Activated CD4-positive, alpha-beta memory T cell treated with anti-CD3 and anti-CD28 coated beads, Interleukin-2, amount 10 ng/mL, durations not matched to agents 7 days and 5 days (primary cell): ENCODE data around the gene FAM13B. TPM values are rescaled to one million over a fixed set of nuclear protein-coding genes. Genes with fewer than 3 reads are reported as not detected.
A peak's percentile ranks its signal among the peaks of the same experiment; 100 is the strongest.
"Not testable (repeated sequence)": the region's sequence is repeated elsewhere in the genome, so short reads cannot be mapped to it uniquely, and the experiment has no call there.

Experiments used
- CTCF ChIA-PET: fragments of 350-600 bp; sonication (Branson Sonifier 250); formaldehyde crosslinking; loops from one replicate; lab custom pipeline; 2021; ENCODE audit warnings: antibody characterized with exemption, inconsistent platforms; lab: Charles Lee
- POLR2A ChIA-PET: fragments of 350-600 bp; sonication (Branson Sonifier 250); formaldehyde crosslinking; loops from one replicate; lab custom pipeline; 2021; ENCODE audit warnings: antibody characterized with exemption; lab: Charles Lee
- DNase-seq: peaks from one replicate; pipeline ENCODE4 v3.0.0-alpha.2; 2020
- H3K27ac Mint-ChIP-seq: one replicate; pipeline ENCODE4 v1.8.0; 2021; ENCODE audit warnings: mild to moderate bottlenecking, mixed read lengths
- H3K27me3 Mint-ChIP-seq: one replicate; pipeline ENCODE4 v1.8.0; 2021; ENCODE audit warnings: mixed read lengths
- H3K36me3 Mint-ChIP-seq: one replicate; pipeline ENCODE4 v1.8.0; 2021; ENCODE audit warnings: low read depth, mixed read lengths
- H3K4me1 Mint-ChIP-seq: one replicate; pipeline ENCODE4 v1.8.0; 2021; ENCODE audit warnings: mixed read lengths
- H3K4me3 Mint-ChIP-seq: one replicate; pipeline ENCODE4 v1.8.0; 2021; ENCODE audit warnings: mild to moderate bottlenecking, mixed read lengths
- H3K9me3 Mint-ChIP-seq: one replicate; pipeline ENCODE4 v1.8.0; 2021; ENCODE audit warnings: mixed read lengths
- total RNA-seq, 2 experiments: library from RNA; stranded (reverse); gene quantifications; one replicate each; pipeline ENCODE4 v1.2.3, GENCODE V29; 2021

The FAM13B gene
- total RNA-seq, 2 experiments from 2014 or later = 24.9 to 25.3 TPM

GRCh38 chr5:138032028-138032571, 779 bp downstream of the FAM13B start:
- Mint-ChIP-seq H3K36me3 (peaks cover 31% of the 10 kb centered on the region), H3K4me1 (peaks cover 68% of the 10 kb centered on the region), H3K27me3 (no peaks in the 10 kb centered on the region), H3K27ac (peak overlapping the region; percentile 97), H3K9me3 (no peaks in the 10 kb centered on the region), H3K4me3 (peak overlapping the region; percentile 90)
- DNase-seq = peak; percentile 67
- POLR2A ChIA-PET = interaction anchor here (1.3 to 1.4 kb wide), 2 partner anchors 39 to 143 kb away, joined by 3 to 5 read pairs; no protein-coding TSS in a partner anchor
- CTCF ChIA-PET = interaction anchor here (1.4 to 5.6 kb wide), 2 partner anchors 33 to 281 kb away, joined by 3 to 133 read pairs; no protein-coding TSS in a partner anchor

- no peaks in the 10 kb centered on the region for H3K27me3 Mint-ChIP-seq
- ChIA-PET CTCF (interaction anchor here (0.7 to 1.4 kb wide), 4 partner anchors 39 to 1675 kb away, joined by 3 read pairs; no protein-coding TSS in a partner anchor), POLR2A (interaction anchor here (1.0 kb wide), 1 partner anchor 35 kb away, joined by 3 read pairs; no protein-coding TSS in a partner anchor)
- peaks cover 40% of the 10 kb centered on the region for H3K36me3 Mint-ChIP-seq
- H3K9me3 Mint-ChIP-seq = no peaks in the 10 kb centered on the region
- peak overlapping the region; percentile 97 for H3K27ac Mint-ChIP-seq
- H3K4me1 Mint-ChIP-seq = peaks cover 70% of the 10 kb centered on the region
- DNase-seq = no peak
- peak overlapping the region; percentile 90 for H3K4me3 Mint-ChIP-seq
These were observed 2.9 kb downstream of the FAM13B start for GRCh38 chr5:138029944-138030343.

- H3K36me3 Mint-ChIP-seq = peaks cover 40% of the 10 kb centered on the region
- H3K27me3 Mint-ChIP-seq = no peaks in the 10 kb centered on the region
- peaks cover 73% of the 10 kb centered on the region for H3K4me1 Mint-ChIP-seq
- ChIA-PET CTCF (interaction anchor here (0.9 kb wide), 1 partner anchor 48 kb away, joined by 3 read pairs; no protein-coding TSS in a partner anchor), POLR2A (interaction anchor here (1.0 kb wide), 1 partner anchor 35 kb away, joined by 3 read pairs; no protein-coding TSS in a partner anchor)
- no peak for DNase-seq
- peak overlapping the region; percentile 75 for H3K27ac Mint-ChIP-seq
- peak overlapping the region; percentile 40 for H3K4me3 Mint-ChIP-seq
- no peaks in the 10 kb centered on the region for H3K9me3 Mint-ChIP-seq
These were observed 3.4 kb downstream of the FAM13B start for GRCh38 chr5:138029501-138029900.

GRCh38 chr5:138028971-138029365, 3.9 kb downstream of the FAM13B start:
- ChIA-PET CTCF (interaction anchor here (1.0 kb wide), 1 partner anchor 13 kb away, joined by 3 read pairs; no protein-coding TSS in a partner anchor), POLR2A (interaction anchor here (1.0 kb wide), 1 partner anchor 36 kb away, joined by 3 read pairs; no protein-coding TSS in a partner anchor)
- Mint-ChIP-seq H3K27ac (peak overlapping the region; percentile 55), H3K27me3 (no peaks in the 10 kb centered on the region), H3K4me1 (peaks cover 75% of the 10 kb centered on the region), H3K4me3 (peak overlapping the region; percentile 35), H3K36me3 (peaks cover 43% of the 10 kb centered on the region), H3K9me3 (no peaks in the 10 kb centered on the region)
- DNase-seq = no peak

GRCh38 chr5:138028262-138028970, 4.5 kb downstream of the FAM13B start:
- not testable (repeated sequence) for H3K27me3 Mint-ChIP-seq, DNase-seq, H3K4me3 Mint-ChIP-seq, H3K9me3 Mint-ChIP-seq
- ChIA-PET POLR2A (interaction anchor here (1.7 kb wide), 1 partner anchor 9 kb away, joined by 6 read pairs; no protein-coding TSS in a partner anchor), CTCF (interaction anchor here (1.0 to 3.4 kb wide), 3 partner anchors 8 to 37 kb away, joined by 3 to 13 read pairs (median 3); no protein-coding TSS in a partner anchor)
- Mint-ChIP-seq H3K36me3 (peaks cover 43% of the 10 kb centered on the region), H3K4me1 (peaks cover 75% of the 10 kb centered on the region), H3K27ac (peak overlapping the region; percentile 55)

GRCh38 chr5:138026793-138027192, 6.1 kb downstream of the FAM13B start:
- H3K4me1 Mint-ChIP-seq = peaks cover 83% of the 10 kb centered on the region
- H3K27ac Mint-ChIP-seq, H3K9me3 Mint-ChIP-seq, DNase-seq, H3K4me3 Mint-ChIP-seq, H3K27me3 Mint-ChIP-seq: not testable (repeated sequence)
- peaks cover 41% of the 10 kb centered on the region for H3K36me3 Mint-ChIP-seq
- ChIA-PET CTCF (interaction anchor here (0.6 to 3.4 kb wide), 6 partner anchors 9 to 248 kb away, joined by 3 to 13 read pairs (median 4); no protein-coding TSS in a partner anchor), POLR2A (interaction anchor here (1.7 kb wide), 1 partner anchor 8 kb away, joined by 6 read pairs; no protein-coding TSS in a partner anchor)

GRCh38 chr5:138025285-138025684, 7.6 kb downstream of the FAM13B start:
- Mint-ChIP-seq H3K4me1 (peaks cover 68% of the 10 kb centered on the region), H3K9me3 (no peaks in the 10 kb centered on the region), H3K36me3 (peaks cover 32% of the 10 kb centered on the region), H3K27ac (no peak overlapping the region), H3K4me3 (no peak overlapping the region), H3K27me3 (no peaks in the 10 kb centered on the region)
- no peak for DNase-seq
- POLR2A ChIA-PET = no interaction called here
- CTCF ChIA-PET = interaction anchor here (3.4 kb wide), 1 partner anchor 11 kb away, joined by 13 read pairs; no protein-coding TSS in a partner anchor

- ChIA-PET CTCF (no interaction called here), POLR2A (no interaction called here)
- Mint-ChIP-seq H3K9me3 (no peaks in the 10 kb centered on the region), H3K4me1 (peaks cover 57% of the 10 kb centered on the region), H3K36me3 (peaks cover 38% of the 10 kb centered on the region), H3K27ac (no peak overlapping the region), H3K4me3 (no peak overlapping the region), H3K27me3 (no peaks in the 10 kb centered on the region)
- DNase-seq = no peak
These were observed 8.8 kb downstream of the FAM13B start for GRCh38 chr5:138024117-138024516.

- CTCF ChIA-PET = interaction anchor here (1.4 kb wide), 1 partner anchor 553 kb away, joined by 3 read pairs; no protein-coding TSS in a partner anchor
- POLR2A ChIA-PET = interaction anchor here (1.2 kb wide), 1 partner anchor 13 kb away, joined by 3 read pairs; no protein-coding TSS in a partner anchor
- Mint-ChIP-seq H3K4me1 (peaks cover 46% of the 10 kb centered on the region), H3K4me3 (no peak overlapping the region), H3K9me3 (no peaks in the 10 kb centered on the region), H3K27ac (no peak overlapping the region), H3K27me3 (no peaks in the 10 kb centered on the region), H3K36me3 (peaks cover 44% of the 10 kb centered on the region)
- no peak for DNase-seq
These were observed 10.0 kb downstream of the FAM13B start for GRCh38 chr5:138022912-138023311.

GRCh38 chr5:138021771-138022170, 11.1 kb downstream of the FAM13B start:
- Mint-ChIP-seq H3K27me3 (no peaks in the 10 kb centered on the region), H3K4me3 (no peak overlapping the region), H3K4me1 (peaks cover 37% of the 10 kb centered on the region), H3K27ac (no peak overlapping the region), H3K36me3 (peaks cover 46% of the 10 kb centered on the region), H3K9me3 (no peaks in the 10 kb centered on the region)
- POLR2A ChIA-PET = no interaction called here
- CTCF ChIA-PET = interaction anchor here (1.0 to 1.4 kb wide), 2 partner anchors 15 to 554 kb away, joined by 3 to 4 read pairs; no protein-coding TSS in a partner anchor
- DNase-seq = no peak

GRCh38 chr5:138018849-138019248, 14.0 kb downstream of the FAM13B start:
- Mint-ChIP-seq H3K27ac (no peak overlapping the region), H3K9me3 (no peaks in the 10 kb centered on the region), H3K4me3 (no peak overlapping the region), H3K36me3 (peaks cover 58% of the 10 kb centered on the region), H3K27me3 (no peaks in the 10 kb centered on the region), H3K4me1 (peaks cover 17% of the 10 kb centered on the region)
- no peak for DNase-seq
- CTCF ChIA-PET = no interaction called here
- POLR2A ChIA-PET = interaction anchor here (0.6 to 1.6 kb wide), 2 partner anchors 9 to 28 kb away, joined by 4 to 6 read pairs; no protein-coding TSS in a partner anchor

GRCh38 chr5:138015916-138016315, 17.0 kb downstream of the FAM13B start:
- CTCF ChIA-PET = no interaction called here
- H3K27me3 Mint-ChIP-seq = no peaks in the 10 kb centered on the region
- H3K9me3 Mint-ChIP-seq = no peaks in the 10 kb centered on the region

More at GRCh38 chr5:138015916-138016315, 17.0 kb downstream of the FAM13B start:
- no peak overlapping the region for H3K27ac Mint-ChIP-seq
- H3K4me1 Mint-ChIP-seq = peaks cover 2% of the 10 kb centered on the region
- H3K36me3 Mint-ChIP-seq = peaks cover 71% of the 10 kb centered on the region
- DNase-seq = no peak
- no peak overlapping the region for H3K4me3 Mint-ChIP-seq
- POLR2A ChIA-PET = no interaction called here
